Measurements from ENCODE around the gene DYNC2I2. TPM values are rescaled to one million over a fixed set of nuclear protein-coding genes. Genes with fewer than 3 reads are reported as not detected.

DYNC2I2 gene
- polyA plus RNA-seq, 1 of the 3 experiments (the other 2 are of a cell fraction): 73.7 TPM

DNA sequence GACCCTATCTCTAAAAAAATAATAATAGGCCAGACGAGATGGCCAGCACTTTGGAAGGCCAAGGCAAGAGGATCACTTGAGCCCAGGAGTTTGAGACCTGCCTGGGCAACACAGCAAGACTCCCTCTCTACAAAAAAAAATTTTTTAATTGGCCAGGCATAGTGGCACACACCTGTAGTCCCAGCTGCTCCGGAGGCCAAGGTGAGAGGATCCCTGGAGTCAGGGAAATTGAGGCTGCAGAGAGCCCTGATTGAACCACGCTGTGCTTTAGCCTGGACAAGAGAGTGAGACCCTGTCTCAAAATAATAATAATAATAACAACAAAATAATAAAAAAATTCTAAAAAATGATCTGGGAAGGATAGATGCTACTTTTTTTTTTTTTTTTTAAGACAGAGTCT is 1.1 kb upstream of the DYNC2I2 start:
- POLR2A ChIA-PET: interaction anchor here (1.1 kb wide), 1 partner anchor 160 kb away, joined by 3 read pairs; no protein-coding TSS in a partner anchor
- no peak overlapping the region for H3K4me2 ChIP-seq
- H3K4me1 ChIP-seq (ENCODE audit: control insufficient read depth in 1 of 2, insufficient read depth in 2 of 2, low read depth in 1 of 2, low read length in 1 of 2): no peaks in the 10 kb centered on the region
- H3K9me2 ChIP-seq: no peaks in the 10 kb centered on the region
- no peaks in the 10 kb centered on the region for H3K36me3 ChIP-seq (replicated peaks in 1 of 2; ENCODE audit: control insufficient read depth in 1 of 2, insufficient read depth in 2 of 2, low read length in 1 of 2)
- no peak overlapping the region for H3K4me3 ChIP-seq (ENCODE audit: low read depth in 2 of 2, low read length in 1 of 2)
- H4K20me1 ChIP-seq (ENCODE audit: insufficient read depth): no peaks in the 10 kb centered on the region
- H3F3A ChIP-seq (replicated peaks; ENCODE audit: insufficient read depth): peaks cover 10% of the 10 kb centered on the region
- TF ChIP-seq, protein P1, sequence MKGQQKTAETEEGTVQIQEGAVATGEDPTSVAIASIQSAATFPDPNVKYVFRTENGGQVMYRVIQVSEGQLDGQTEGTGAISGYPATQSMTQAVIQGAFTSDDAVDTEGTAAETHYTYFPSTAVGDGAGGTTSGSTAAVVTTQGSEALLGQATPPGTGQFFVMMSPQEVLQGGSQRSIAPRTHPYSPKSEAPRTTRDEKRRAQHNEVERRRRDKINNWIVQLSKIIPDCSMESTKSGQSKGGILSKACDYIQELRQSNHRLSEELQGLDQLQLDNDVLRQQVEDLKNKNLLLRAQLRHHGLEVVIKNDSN (IDR thresholded peaks at IDR 0.05; ENCODE audit: borderline replicate concordance, low read depth): no peak
- no peak for TF ChIP-seq GATA2 (CRISPR knock-in tag; IDR thresholded peaks at IDR 0.05)
- TF ChIP-seq FOSL2 (IDR thresholded peaks at IDR 0.05; ENCODE audit: borderline replicate concordance, low read depth): no peak
- TF ChIP-seq FOXM1 (IDR thresholded peaks at IDR 0.05; ENCODE audit: low read depth): no peak
- no peak for TF ChIP-seq RCOR1 (IDR thresholded peaks at IDR 0.05; ENCODE audit: low read length)
- TF ChIP-seq POLR2AphosphoS5 (IDR thresholded peaks at IDR 0.05; ENCODE audit: low read depth, low read length): no peak
- TF ChIP-seq, protein P2, sequence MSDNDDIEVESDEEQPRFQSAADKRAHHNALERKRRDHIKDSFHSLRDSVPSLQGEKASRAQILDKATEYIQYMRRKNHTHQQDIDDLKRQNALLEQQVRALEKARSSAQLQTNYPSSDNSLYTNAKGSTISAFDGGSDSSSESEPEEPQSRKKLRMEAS (IDR thresholded peaks at IDR 0.05; ENCODE audit: low read depth): no peak
- no peak for TF ChIP-seq MXI1 (IDR thresholded peaks at IDR 0.05; ENCODE audit: low read depth, low read length)
- no peak for TF ChIP-seq MEF2A (IDR thresholded peaks at IDR 0.05; ENCODE audit: borderline replicate concordance, low read depth)
- TF ChIP-seq RFX5 (IDR thresholded peaks at IDR 0.05; ENCODE audit: low read length): no peak
- TF ChIP-seq, protein P3, sequence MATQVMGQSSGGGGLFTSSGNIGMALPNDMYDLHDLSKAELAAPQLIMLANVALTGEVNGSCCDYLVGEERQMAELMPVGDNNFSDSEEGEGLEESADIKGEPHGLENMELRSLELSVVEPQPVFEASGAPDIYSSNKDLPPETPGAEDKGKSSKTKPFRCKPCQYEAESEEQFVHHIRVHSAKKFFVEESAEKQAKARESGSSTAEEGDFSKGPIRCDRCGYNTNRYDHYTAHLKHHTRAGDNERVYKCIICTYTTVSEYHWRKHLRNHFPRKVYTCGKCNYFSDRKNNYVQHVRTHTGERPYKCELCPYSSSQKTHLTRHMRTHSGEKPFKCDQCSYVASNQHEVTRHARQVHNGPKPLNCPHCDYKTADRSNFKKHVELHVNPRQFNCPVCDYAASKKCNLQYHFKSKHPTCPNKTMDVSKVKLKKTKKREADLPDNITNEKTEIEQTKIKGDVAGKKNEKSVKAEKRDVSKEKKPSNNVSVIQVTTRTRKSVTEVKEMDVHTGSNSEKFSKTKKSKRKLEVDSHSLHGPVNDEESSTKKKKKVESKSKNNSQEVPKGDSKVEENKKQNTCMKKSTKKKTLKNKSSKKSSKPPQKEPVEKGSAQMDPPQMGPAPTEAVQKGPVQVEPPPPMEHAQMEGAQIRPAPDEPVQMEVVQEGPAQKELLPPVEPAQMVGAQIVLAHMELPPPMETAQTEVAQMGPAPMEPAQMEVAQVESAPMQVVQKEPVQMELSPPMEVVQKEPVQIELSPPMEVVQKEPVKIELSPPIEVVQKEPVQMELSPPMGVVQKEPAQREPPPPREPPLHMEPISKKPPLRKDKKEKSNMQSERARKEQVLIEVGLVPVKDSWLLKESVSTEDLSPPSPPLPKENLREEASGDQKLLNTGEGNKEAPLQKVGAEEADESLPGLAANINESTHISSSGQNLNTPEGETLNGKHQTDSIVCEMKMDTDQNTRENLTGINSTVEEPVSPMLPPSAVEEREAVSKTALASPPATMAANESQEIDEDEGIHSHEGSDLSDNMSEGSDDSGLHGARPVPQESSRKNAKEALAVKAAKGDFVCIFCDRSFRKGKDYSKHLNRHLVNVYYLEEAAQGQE (IDR thresholded peaks at IDR 0.05; ENCODE audit: low read depth, low read length): no peak
- TF ChIP-seq TAF1 (IDR thresholded peaks at IDR 0.05; ENCODE audit: borderline replicate concordance, low read depth, low read length): no peak
- TF ChIP-seq JUND (IDR thresholded peaks at IDR 0.05): no peak
- CTCF ChIA-PET: interaction anchor here (1.6 kb wide), 1 partner anchor 44 kb away, joined by 7 read pairs; the partner anchor contains the start of gene PKN3
- H3K79me2 ChIP-seq (ENCODE audit: insufficient read depth): peaks cover 31% of the 10 kb centered on the region
- no peak overlapping the region for H3K27ac ChIP-seq (ENCODE audit: low read depth in 2 of 2, low read length in 1 of 2)
- no peak for DNase-seq
- no peaks in the 10 kb centered on the region for H3K9me3 ChIP-seq
- 92% methylated on average over 3 of the region's 3 CpGs for WGBS (ENCODE audit: low lambda C conversion rate)
- peak overlapping the region; percentile 96; the same call in 1 of the 2 replicates for H2AFZ ChIP-seq (ENCODE audit: low read depth)
- no peak overlapping the region for H3K9ac ChIP-seq
- no peaks in the 10 kb centered on the region for H3K27me3 ChIP-seq (ENCODE audit: insufficient read depth)

DNA sequence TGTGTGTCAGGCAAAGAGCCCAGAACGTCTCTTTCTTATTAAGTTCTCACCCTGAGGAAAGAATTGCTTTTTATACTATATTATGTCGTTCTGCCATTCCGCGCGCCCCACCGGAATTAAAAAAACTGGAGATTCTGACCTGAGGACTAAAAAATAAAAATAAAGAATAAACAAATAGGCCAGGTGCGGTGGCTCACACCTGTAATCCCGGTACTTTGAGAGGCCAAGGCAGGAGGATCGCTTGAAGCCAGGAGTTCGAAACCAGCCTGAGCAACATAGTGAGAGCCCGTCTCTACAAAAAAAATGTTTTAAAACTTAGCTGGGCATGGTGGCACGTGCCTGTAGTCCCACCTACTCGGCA is 677 bp upstream of the DYNC2I2 start:
- peak overlapping the region; percentile 96 for H2AFZ ChIP-seq (ENCODE audit: low read depth)
- CTCF ChIA-PET: interaction anchor here (1.6 kb wide), 1 partner anchor 45 kb away, joined by 7 read pairs; the partner anchor contains the start of gene PKN3
- H3F3A ChIP-seq (replicated peaks; ENCODE audit: insufficient read depth): peaks cover 10% of the 10 kb centered on the region
- no peaks in the 10 kb centered on the region for H3K4me1 ChIP-seq (ENCODE audit: control insufficient read depth in 1 of 2, insufficient read depth in 2 of 2, low read depth in 1 of 2, low read length in 1 of 2)
- no peaks in the 10 kb centered on the region for H3K36me3 ChIP-seq (replicated peaks in 1 of 2; ENCODE audit: control insufficient read depth in 1 of 2, insufficient read depth in 2 of 2, low read length in 1 of 2)
- H3K27me3 ChIP-seq (ENCODE audit: insufficient read depth): no peaks in the 10 kb centered on the region
- no peaks in the 10 kb centered on the region for H3K9me3 ChIP-seq
- H3K27ac ChIP-seq (ENCODE audit: low read depth in 2 of 2, low read length in 1 of 2): peak overlapping the region; percentile 94 to 98
- peak overlapping the region in 1 of 2 experiments; percentile 69; a peak in 1 of 4 replicates for H3K4me3 ChIP-seq (ENCODE audit: low read depth in 2 of 2, low read length in 1 of 2)
- no peaks in the 10 kb centered on the region for H4K20me1 ChIP-seq (ENCODE audit: insufficient read depth)
- 95% methylated on average over 13 of the region's 13 CpGs for WGBS (ENCODE audit: low lambda C conversion rate)
- H3K79me2 ChIP-seq (ENCODE audit: insufficient read depth): peaks cover 34% of the 10 kb centered on the region
- peak overlapping the region; percentile 83 for H3K9ac ChIP-seq
- no peaks in the 10 kb centered on the region for H3K9me2 ChIP-seq
- POLR2A ChIA-PET: interaction anchor here (1.1 kb wide), 1 partner anchor 161 kb away, joined by 3 read pairs; no protein-coding TSS in a partner anchor
- peak overlapping the region; percentile 72; the same call in 1 of the 2 replicates for H3K4me2 ChIP-seq
- DNase-seq: no peak
- TF ChIP-seq MEF2A (IDR thresholded peaks at IDR 0.05; ENCODE audit: borderline replicate concordance, low read depth) (no peak), SIN3A (IDR thresholded peaks at IDR 0.05; ENCODE audit: borderline replicate concordance, low read depth, low read length) (no peak), EZH2phosphoT487 (IDR thresholded peaks at IDR 0.05; ENCODE audit: borderline replicate concordance, low read depth) (no peak), FOXM1 (IDR thresholded peaks at IDR 0.05; ENCODE audit: low read depth) (no peak), MXI1 (IDR thresholded peaks at IDR 0.05; ENCODE audit: low read depth, low read length) (no peak), ELF1 (IDR thresholded peaks at IDR 0.05) (no peak), YY1 (IDR thresholded peaks at IDR 0.05; ENCODE audit: low read depth) (no peak), TCF12 (IDR thresholded peaks at IDR 0.05) (no peak), GATA2 (CRISPR knock-in tag; IDR thresholded peaks at IDR 0.05) (no peak)
- TF ChIP-seq, protein P3 (IDR thresholded peaks at IDR 0.05; ENCODE audit: low read depth, low read length): no peak
- TF ChIP-seq, protein P2 (IDR thresholded peaks at IDR 0.05; ENCODE audit: low read depth): no peak

Measured in SK-N-SH (cell line).